ENCODE data around the gene NFIX.

DNA sequence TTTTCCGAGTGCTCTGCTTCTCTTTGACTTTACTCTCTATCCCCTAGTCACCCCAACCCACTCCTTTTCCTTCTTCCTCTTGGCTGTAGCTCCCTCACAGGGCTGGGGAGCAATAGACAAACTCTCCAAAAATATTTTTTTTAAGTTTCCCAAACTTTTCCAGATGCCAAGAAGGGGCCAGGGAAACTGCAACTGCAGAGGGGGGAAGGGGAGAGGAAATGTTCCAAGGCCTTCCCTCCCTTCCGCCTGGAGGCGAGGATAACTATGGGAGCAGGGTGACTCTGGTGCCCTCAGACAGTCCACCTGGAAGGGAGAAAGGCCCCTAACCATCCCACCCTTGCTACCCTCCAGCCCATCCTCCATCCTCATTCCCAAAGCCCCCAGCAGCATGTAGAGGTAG lies 58.0 kb downstream of the NFIX start:
- TF ChIP-seq, protein P1, sequence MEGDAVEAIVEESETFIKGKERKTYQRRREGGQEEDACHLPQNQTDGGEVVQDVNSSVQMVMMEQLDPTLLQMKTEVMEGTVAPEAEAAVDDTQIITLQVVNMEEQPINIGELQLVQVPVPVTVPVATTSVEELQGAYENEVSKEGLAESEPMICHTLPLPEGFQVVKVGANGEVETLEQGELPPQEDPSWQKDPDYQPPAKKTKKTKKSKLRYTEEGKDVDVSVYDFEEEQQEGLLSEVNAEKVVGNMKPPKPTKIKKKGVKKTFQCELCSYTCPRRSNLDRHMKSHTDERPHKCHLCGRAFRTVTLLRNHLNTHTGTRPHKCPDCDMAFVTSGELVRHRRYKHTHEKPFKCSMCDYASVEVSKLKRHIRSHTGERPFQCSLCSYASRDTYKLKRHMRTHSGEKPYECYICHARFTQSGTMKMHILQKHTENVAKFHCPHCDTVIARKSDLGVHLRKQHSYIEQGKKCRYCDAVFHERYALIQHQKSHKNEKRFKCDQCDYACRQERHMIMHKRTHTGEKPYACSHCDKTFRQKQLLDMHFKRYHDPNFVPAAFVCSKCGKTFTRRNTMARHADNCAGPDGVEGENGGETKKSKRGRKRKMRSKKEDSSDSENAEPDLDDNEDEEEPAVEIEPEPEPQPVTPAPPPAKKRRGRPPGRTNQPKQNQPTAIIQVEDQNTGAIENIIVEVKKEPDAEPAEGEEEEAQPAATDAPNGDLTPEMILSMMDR (IDR thresholded peaks at IDR 0.05): no peak
- no peak for TF ChIP-seq POLR2A (IDR thresholded peaks at IDR 0.05)

Data from body of pancreas (tissue), 4 donors.